Mammary epithelial cell (primary cell): ENCODE results near the gene ANKS1B.

Source experiments
- CTCF ChIP-seq, 2 donors: IDR thresholded peaks in 1 of 2; conservative IDR thresholded peaks in 1 of 2; 2 replicates each; pipeline ENCODE4 v1.5.1; 2011 to 2012; ENCODE audit warnings: inconsistent platforms in 2 of 2, low read length in 2 of 2, mild to moderate bottlenecking in 2 of 2, control low read depth in 1 of 2, low read depth in 1 of 2; ENCODE audit not compliant: insufficient read depth in 1 of 2; ENCODE audit errors: extremely low read depth in 1 of 2
- EZH2 ChIP-seq: IDR thresholded peaks from 2 replicates; pipeline ENCODE4 v1.6.1; 2012; ENCODE audit warnings: low read length, inconsistent platforms, borderline replicate concordance

- TF ChIP-seq CTCF (conservative IDR thresholded peaks at IDR 0.05 in 1 of 2, IDR thresholded peaks at IDR 0.05 in 1 of 2; ENCODE audit: extremely low read depth in 1 of 2, insufficient read depth in 1 of 2, low read depth in 1 of 2, low read length in 2 of 2) (no peak), EZH2 (no peak)
Observed at GRCh38 chr12:99975321-99975720, 9.4 kb downstream of the ANKS1B start.
